ENCODE results near the gene GPN2. TPM values are rescaled to one million over a fixed set of nuclear protein-coding genes. Genes with fewer than 3 reads are reported as not detected.

Gene GPN2
- polyA plus RNA-seq, 1 donor (not counting 4 experiments of a cell fraction or from before 2014, with no cell fraction given) = 31.9 TPM

- no peaks in the 10 kb centered on the region for H3K27me3 ChIP-seq (ENCODE audit: control insufficient read depth, extremely low read depth, insufficient read depth, low read length)
- no peak for DNase-seq (ENCODE audit: low read depth, low spot score)
- H3K4me2 ChIP-seq (ENCODE audit: control insufficient read depth, extremely low read depth, insufficient read depth, low read depth, low read length) = peak overlapping the region; percentile 79
- peak overlapping the region; percentile 90 for H3K9ac ChIP-seq (ENCODE audit: control insufficient read depth, extremely low read depth, insufficient read depth, low read length)
- H2AFZ ChIP-seq (ENCODE audit: control insufficient read depth, low read length) = no peak overlapping the region
- peaks cover 45% of the 10 kb centered on the region for H3K79me2 ChIP-seq (ENCODE audit: control insufficient read depth, insufficient read depth, low read length)
- H3K36me3 ChIP-seq (ENCODE audit: control insufficient read depth in 2 of 2, extremely low read depth in 1 of 2, insufficient read depth in 2 of 2, low read length in 2 of 2) = peaks cover 16 to 19% of the 10 kb centered on the region in 2 experiments
- no peaks in the 10 kb centered on the region for H3K9me3 ChIP-seq (ENCODE audit: control insufficient read depth, low read depth, low read length)
- dilution Hi-C loops (cut with MboI; ENCODE audit: extremely low pct_ligation_motif_present, low sequenced_read_pairs) = no loop called here
- H3K4me3 ChIP-seq (ENCODE audit: control insufficient read depth in 2 of 3, extremely low read depth in 1 of 3, insufficient read depth in 2 of 3, low read depth in 1 of 3, low read length in 3 of 3) = peak overlapping the region; percentile 86 to 96 (median 89)
- peaks cover 15% of the 10 kb centered on the region for H3K4me1 ChIP-seq (ENCODE audit: control insufficient read depth, extremely low read depth, insufficient read depth, low read length)
- peak overlapping the region; percentile 90 for H3K27ac ChIP-seq (ENCODE audit: control insufficient read depth, insufficient read depth, low read length)
- H4K20me1 ChIP-seq (ENCODE audit: control insufficient read depth, extremely low read depth, insufficient read depth, low read length) = peaks cover 4% of the 10 kb centered on the region
- no peak for FAIRE-seq
- no peak for TF ChIP-seq EZH2 (IDR thresholded peaks at IDR 0.05; ENCODE audit: low read length)
- TF ChIP-seq, protein P1, sequence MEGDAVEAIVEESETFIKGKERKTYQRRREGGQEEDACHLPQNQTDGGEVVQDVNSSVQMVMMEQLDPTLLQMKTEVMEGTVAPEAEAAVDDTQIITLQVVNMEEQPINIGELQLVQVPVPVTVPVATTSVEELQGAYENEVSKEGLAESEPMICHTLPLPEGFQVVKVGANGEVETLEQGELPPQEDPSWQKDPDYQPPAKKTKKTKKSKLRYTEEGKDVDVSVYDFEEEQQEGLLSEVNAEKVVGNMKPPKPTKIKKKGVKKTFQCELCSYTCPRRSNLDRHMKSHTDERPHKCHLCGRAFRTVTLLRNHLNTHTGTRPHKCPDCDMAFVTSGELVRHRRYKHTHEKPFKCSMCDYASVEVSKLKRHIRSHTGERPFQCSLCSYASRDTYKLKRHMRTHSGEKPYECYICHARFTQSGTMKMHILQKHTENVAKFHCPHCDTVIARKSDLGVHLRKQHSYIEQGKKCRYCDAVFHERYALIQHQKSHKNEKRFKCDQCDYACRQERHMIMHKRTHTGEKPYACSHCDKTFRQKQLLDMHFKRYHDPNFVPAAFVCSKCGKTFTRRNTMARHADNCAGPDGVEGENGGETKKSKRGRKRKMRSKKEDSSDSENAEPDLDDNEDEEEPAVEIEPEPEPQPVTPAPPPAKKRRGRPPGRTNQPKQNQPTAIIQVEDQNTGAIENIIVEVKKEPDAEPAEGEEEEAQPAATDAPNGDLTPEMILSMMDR (optimal IDR thresholded peaks at IDR 0.05 in 1 of 3, IDR thresholded peaks at IDR 0.05 in 1 of 3, conservative IDR thresholded peaks at IDR 0.05 in 1 of 3; ENCODE audit: extremely low read depth in 1 of 3, insufficient read depth in 2 of 3, low read length in 3 of 3) = no peak
- H3K9me1 ChIP-seq (ENCODE audit: control insufficient read depth, extremely low read depth, insufficient read depth, low read length) = no peaks in the 10 kb centered on the region
Measured at GRCh38 chr1:26922901-26923300, 32.8 kb upstream of the GPN2 start.

GRCh38 chr1:26922431-26922729, 32.3 kb upstream of the GPN2 start:
- TF ChIP-seq EZH2 (IDR thresholded peaks at IDR 0.05; ENCODE audit: low read length) = no peak
- TF ChIP-seq, protein P1 (optimal IDR thresholded peaks at IDR 0.05 in 1 of 3, IDR thresholded peaks at IDR 0.05 in 1 of 3, conservative IDR thresholded peaks at IDR 0.05 in 1 of 3; ENCODE audit: extremely low read depth in 1 of 3, insufficient read depth in 2 of 3, low read length in 3 of 3) = no peak
- Histone ChIP-seq H4K20me1 (ENCODE audit: control insufficient read depth, extremely low read depth, insufficient read depth, low read length) (peaks cover 4% of the 10 kb centered on the region), H3K79me2 (ENCODE audit: control insufficient read depth, insufficient read depth, low read length) (peaks cover 40% of the 10 kb centered on the region), H3K4me3 (ENCODE audit: control insufficient read depth in 2 of 3, extremely low read depth in 1 of 3, insufficient read depth in 2 of 3, low read depth in 1 of 3, low read length in 3 of 3) (peak overlapping the region; percentile 86 to 96 (median 89)), H3K27me3 (ENCODE audit: control insufficient read depth, extremely low read depth, insufficient read depth, low read length) (no peaks in the 10 kb centered on the region), H3K27ac (ENCODE audit: control insufficient read depth, insufficient read depth, low read length) (peak overlapping the region; percentile 90), H3K9me1 (ENCODE audit: control insufficient read depth, extremely low read depth, insufficient read depth, low read length) (no peaks in the 10 kb centered on the region), H2AFZ (ENCODE audit: control insufficient read depth, low read length) (no peak overlapping the region), H3K9me3 (ENCODE audit: control insufficient read depth, low read depth, low read length) (no peaks in the 10 kb centered on the region), H3K36me3 (ENCODE audit: control insufficient read depth in 2 of 2, extremely low read depth in 1 of 2, insufficient read depth in 2 of 2, low read length in 2 of 2) (peaks cover 15 to 19% of the 10 kb centered on the region in 2 experiments), H3K9ac (ENCODE audit: control insufficient read depth, extremely low read depth, insufficient read depth, low read length) (peak overlapping the region; percentile 90), H3K4me2 (ENCODE audit: control insufficient read depth, extremely low read depth, insufficient read depth, low read depth, low read length) (peak overlapping the region; percentile 79), H3K4me1 (ENCODE audit: control insufficient read depth, extremely low read depth, insufficient read depth, low read length) (peaks cover 15% of the 10 kb centered on the region)
- DNase-seq (ENCODE audit: low read depth, low spot score) (no peak), FAIRE-seq (no peak)
- dilution Hi-C loops (cut with MboI; ENCODE audit: extremely low pct_ligation_motif_present, low sequenced_read_pairs) = no loop called here

Measured in keratinocyte (primary cell).